NCI-H526 treated with DMSO at 0.1 percent for 48 hours (cell line): ENCODE results near the gene PIWIL1.

Experiments used
- DNase-seq: peaks from one replicate; lab custom pipeline; 2025; lab: John Stamatoyannopoulos, UW

The PIWIL1 gene

GRCh38 chr12:130374083-130374482 lies 36.4 kb downstream of the PIWIL1 start:
- no peak for DNase-seq

DNA sequence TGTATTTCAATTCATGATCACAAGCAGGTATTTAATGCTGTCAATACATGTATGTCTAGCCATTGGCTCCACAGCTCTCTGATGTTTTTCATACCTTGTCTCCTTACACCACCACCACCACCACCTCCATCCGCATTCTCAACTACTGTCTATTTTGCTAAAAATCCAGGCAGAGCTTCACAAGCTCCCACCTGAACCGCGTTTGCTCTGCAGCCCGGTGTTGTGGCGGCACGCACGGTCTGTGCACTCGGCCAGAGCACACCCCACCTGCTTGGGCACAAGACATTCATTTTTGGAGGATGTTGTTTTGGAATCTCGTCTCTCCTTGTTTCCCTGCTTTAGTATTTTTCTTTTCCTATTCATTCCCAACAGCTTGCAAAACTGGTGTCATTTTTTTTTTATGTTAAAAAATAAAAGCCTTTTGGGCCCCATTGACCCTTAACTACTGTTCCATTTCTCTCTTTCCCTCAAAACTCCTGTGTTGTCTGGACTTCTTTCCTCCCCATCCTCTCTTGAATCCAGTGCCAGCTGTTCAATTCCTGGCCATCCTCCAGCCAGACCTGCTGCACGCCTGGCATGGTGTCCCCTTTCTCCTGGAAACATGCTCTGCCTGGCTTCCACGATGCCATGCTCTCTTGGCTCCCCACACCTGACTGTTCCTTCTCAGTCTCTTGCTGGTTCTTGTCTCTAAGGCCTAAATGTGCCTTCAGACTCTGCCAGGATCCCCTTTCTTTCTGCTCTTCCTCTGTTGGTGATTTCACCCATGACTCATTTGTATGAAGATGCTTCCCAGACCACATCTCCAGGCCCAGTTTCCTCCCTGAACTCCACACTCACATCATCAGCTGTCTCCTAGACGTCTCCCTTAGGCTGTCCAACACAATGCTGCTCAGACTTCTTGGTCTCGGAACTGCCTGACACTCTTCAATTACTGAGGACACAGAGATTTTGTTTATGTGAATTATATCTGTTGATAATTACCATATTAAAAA lies 37.9 kb downstream of the PIWIL1 start:
- DNase-seq, result no peak

DNA sequence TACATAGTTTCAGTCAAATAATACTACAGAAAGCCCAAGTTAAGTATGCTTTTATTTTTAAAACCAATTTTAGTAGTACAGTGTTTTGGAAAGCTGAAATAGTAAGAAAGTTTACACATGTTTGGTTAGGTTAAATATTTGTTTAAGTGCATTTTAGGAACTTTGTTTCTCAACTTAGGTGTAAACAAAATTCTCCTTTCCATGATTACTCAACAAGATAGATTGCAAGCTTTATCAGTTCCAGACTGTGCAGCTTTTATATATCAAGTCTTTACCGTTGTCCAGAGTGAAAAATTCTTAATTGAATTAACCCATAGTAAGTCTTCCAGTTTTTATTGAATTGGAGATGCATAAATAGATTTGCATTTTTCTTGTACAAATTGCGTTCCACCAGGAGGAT lies 45.1 kb downstream of the PIWIL1 start:
- no peak for DNase-seq

GRCh38 chr12:130384234-130384633 lies 46.5 kb downstream of the PIWIL1 start:
- no peak for DNase-seq

DNA sequence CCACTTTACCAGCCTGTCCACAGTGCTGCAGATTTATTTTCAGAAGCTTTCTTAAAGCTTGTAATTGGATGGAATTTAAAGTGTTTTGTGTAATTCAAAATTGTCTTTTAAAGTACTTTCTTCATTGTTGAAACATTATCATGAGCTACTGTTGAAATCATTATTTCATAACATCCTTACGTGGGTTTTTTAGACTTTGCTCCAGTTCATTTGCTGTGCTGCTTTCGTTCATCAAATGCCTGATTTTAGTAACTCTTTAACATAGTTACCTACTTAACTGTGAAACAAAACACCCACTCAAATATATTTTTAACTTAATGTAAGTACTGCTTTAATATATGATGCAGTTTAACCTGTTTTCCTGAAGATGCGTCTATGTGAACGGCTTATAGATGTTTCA lies 47.5 kb downstream of the PIWIL1 start:
- DNase-seq, result no peak

GRCh38 chr12:130391186-130391585 lies 53.5 kb downstream of the PIWIL1 start:
- no peak for DNase-seq

- no peak for DNase-seq
These were observed 57.2 kb downstream of the PIWIL1 start for GRCh38 chr12:130394906-130395305.

GRCh38 chr12:130396667-130397066 lies 59.0 kb downstream of the PIWIL1 start:
- no peak for DNase-seq

DNA sequence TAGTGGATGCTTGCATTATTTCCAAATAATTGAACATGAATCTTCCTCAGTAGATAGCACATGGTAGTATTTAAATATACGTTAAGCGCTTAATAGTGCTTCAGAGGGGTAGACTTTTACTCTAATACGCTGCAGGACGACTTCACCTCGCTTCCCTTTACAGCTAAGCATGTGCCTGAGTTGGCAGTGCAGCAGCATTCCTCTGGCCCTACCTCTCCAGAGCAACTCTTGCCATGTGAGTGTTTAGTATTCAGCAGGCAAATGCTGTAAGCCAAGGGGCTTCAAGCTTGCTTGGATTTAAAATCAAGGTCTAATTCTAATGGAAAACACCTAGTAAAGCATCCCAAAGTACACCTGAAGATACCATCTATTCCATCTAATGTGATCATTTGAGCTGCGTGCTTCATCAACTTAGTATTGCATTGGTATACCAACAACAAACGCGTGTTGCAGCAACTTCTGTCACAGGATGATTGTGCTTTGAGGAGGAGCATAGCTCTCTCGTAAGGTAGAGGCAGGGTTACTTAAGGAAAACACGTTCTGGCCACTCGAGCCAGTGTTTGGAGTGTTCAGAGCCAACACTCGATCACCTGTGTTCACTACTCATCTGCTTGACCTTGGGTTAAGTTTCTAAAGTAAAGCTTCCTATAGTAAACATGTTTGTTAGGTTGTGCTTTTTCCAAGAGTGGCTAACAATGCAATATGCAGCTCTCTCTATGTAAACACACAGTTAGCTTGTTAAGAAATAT lies 60.6 kb downstream of the PIWIL1 start:
- DNase-seq, result no peak

GRCh38 chr12:130401703-130402102 lies 64.0 kb downstream of the PIWIL1 start:
- DNase-seq, result no peak

GRCh38 chr12:130405332-130405731 lies 67.6 kb downstream of the PIWIL1 start:
- DNase-seq, result no peak

DNA sequence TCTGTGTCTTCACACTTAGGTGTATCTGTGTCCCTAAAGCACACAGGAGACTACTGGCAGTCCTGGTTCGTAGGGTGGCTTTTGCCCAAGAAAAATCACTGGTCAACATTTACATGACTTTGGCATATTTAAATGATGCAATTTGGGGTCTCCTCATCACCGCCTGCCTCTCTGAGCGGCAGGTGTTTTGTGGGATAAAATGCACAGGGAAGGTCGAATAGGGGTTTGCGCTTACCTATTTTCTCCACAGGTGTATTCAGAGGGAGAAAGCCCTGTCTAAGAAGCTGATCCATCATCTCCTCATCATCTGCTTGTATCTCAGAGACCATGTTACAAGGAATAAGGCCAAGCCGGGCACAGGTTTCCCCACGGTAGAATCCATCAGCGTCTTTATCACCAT lies 74.7 kb downstream of the PIWIL1 start:
- no peak for DNase-seq

DNA sequence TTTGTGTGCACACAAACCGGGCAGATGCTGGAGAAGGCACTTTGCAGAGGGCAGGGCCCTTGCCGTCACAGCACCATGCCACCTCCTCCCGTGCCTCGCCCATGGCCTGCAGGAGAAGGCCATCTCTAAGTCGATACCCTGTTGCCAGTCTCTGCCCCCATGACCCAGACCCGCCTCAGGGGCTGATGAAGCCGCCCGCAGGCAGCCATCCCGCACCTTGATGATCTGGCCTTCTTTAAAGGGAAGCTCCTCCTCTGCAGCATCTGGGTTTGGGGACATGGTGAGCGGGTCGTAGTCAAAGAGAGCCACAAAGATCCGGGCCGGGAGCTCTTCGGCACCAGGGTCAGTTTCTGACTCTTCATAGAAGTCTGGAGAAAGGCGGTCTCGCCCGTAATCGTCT lies 76.2 kb downstream of the PIWIL1 start:
- DNase-seq, result no peak

- no peak for DNase-seq
These were observed 76.7 kb downstream of the PIWIL1 start for GRCh38 chr12:130414381-130414780.

DNA sequence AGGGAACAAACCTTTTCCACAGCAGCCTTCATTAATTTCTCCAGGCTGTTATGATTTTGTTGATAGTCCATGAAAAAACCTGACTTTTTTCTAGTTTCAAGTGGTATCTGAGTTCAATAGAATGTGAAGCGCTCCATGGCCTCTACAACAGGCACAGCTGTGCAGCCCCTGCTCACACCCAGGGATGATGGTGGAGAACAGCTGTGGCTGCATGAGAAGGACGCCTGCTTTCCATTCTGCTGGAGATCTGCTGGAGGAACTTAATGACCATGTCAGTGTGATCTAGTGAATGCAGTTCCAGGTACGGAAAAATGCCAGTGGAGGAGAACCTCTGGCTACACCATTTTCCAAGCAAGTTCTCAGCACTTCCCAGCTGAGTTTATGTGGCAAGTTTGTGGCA lies 80.6 kb downstream of the PIWIL1 start:
- no peak for DNase-seq

DNA sequence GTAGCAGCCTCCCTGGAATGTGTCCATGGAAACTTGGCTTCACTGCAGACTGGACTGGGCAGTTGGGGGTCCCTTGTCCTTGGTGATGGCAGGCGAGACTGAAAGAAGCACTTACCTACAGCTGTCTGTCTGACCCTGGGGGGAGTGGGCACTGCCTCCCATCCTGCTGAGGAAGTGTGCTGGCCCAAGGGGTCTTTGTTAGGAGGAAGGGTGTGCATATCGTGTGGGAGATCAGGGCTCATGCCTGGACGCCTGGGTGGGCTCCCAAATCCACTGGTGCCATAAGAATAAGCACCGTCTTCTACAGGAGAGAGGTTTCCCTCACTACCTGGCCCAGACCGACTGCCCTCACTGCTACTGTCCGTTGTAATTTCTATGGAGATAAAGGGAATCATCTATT lies 81.4 kb downstream of the PIWIL1 start:
- DNase-seq, result no peak

- DNase-seq, result no peak
These were observed 82.4 kb downstream of the PIWIL1 start for GRCh38 chr12:130420071-130420470.

DNA sequence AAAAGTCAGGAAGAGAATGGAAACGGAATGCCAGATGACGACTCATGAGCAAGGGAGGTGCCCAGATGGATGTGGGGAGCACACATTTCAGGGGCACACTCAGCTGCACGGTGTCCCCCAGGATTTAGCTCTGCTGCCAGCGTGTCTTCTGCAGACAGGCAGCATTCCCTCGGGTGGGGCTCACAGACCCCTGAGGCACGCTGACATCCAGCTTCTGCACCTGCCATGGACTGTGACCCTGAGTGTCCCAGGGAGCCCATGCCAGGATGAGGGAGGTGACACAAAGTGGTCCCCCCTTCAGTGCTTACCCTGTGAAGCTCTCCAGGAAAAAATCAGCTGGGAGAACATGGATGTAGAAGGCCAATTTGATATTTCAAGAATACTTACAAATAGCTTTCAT lies 84.2 kb downstream of the PIWIL1 start:
- DNase-seq, result no peak
